Hematopoietic multipotent progenitor cell (in vitro differentiated cells): ENCODE results near the gene SLC6A8. TPM values are rescaled to one million over a fixed set of nuclear protein-coding genes. Genes with fewer than 3 reads are reported as not detected.
"Not testable (repeated sequence)": the region's sequence is repeated elsewhere in the genome, so short reads cannot be mapped to it uniquely, and the experiment has no call there.

Source experiments
- DNase-seq, 3 donors: peaks; one replicate each; pipeline ENCODE4 v3.0.0-alpha.2; 2011 to 2015; ENCODE audit warnings: low read depth in 2 of 3, low spot score in 2 of 3
- small RNA-seq: library from RNA; depleted of rRNA; stranded (forward); fragments of <200 nt; gene quantifications from one replicate; pipeline ENCODE3, GENCODE V24; 2012
- total RNA-seq: library from RNA; depleted of rRNA; stranded (reverse); fragments of >200 nt; gene quantifications from one replicate; pipeline ENCODE4 v1.2.3, GENCODE V29; 2012

Gene SLC6A8
- total RNA-seq, 1 donor = 2.2 TPM

GRCh38 chrX:153743468-153744209 is 55.9 kb downstream of the SLC6A8 start:
- DNase-seq = not testable (repeated sequence)

DNA sequence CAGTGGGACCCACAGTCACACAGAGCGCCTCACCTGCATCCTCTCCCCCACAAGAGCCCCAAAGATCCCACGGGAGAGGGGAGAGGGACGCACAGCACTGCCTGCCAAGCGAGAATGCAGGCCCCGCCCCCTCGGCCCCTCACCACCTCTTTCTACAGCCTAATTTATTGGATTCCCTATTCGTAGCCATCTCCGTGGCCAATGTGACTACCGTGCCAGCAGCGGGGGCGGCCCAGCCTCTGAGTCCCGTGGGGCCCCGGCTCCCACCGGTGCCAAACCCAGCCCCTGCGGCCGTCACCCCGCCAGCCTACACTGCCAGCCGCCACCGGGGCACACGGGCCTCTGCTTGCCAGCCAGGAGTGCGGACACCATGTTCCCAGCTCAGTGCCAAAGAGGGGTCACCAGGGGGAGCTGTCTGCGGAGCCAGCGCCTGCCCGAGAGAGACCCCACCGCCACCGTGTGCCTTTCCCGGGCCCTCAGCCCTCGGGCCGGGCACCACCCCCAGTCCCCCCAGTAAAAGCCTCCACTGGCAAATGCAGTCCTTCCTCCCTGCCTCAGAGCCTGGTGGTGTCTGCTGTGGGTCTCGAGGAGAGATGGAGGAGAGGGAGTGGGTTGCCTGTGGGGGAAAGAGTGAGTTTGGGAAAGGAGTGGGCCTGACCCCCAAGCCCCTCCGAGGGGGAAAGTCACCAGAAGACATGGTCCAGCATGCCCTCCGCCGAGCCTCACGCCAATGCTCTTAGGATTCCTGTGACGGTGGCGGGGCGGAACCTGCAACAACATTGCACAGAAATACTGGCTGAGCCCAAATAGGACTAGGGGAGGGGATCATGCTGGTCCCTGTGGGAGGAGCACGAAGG is 56.7 kb downstream of the SLC6A8 start:
- DNase-seq = peak in 1 of 3 donors; percentile 35

DNA sequence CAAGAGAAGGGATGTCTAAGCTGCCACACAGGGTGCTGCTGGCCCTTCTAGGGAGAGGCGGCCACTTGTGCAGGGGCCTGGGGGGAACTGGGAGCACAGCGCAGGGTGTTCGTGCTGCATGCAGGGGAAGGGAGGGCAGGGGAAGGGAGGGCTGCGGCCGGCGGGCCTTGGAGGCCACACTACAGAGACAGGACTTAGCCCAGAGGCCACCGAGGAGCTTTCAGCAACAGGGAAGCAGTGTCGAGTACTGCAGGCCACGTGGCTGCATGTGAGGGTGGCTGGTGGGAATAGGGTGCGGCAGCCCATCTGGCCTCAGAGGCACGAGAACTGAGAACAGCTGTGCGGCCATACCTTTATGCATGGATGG is 57.3 kb downstream of the SLC6A8 start:
- not testable (repeated sequence) for DNase-seq

Small RNA genes within 50 kb of the gene (small RNA-seq; reads per million reads assigned to genes)
- not detected for gene RN7SL687P

Other genes with a start within 250 kb of the SLC6A8 start
- 4.3 TPM for gene TREX2, start 241.9 kb upstream of the SLC6A8 start, total RNA-seq
- gene HAUS7, start 217.3 kb upstream of the SLC6A8 start, total RNA-seq = 13.5 TPM
- not detected for gene BGN, start 192.9 kb upstream of the SLC6A8 start, total RNA-seq
- not detected for gene ATP2B3, start 170.3 kb upstream of the SLC6A8 start, total RNA-seq
- gene CCNQ, start 88.8 kb upstream of the SLC6A8 start, total RNA-seq = 32.3 TPM
- not detected for gene DUSP9, start 40.7 kb upstream of the SLC6A8 start, total RNA-seq
- gene PNCK, start 14.1 kb upstream of the SLC6A8 start, total RNA-seq = not detected
- 107 TPM for gene BCAP31, start 36.5 kb downstream of the SLC6A8 start, total RNA-seq
- gene ABCD1, start 36.9 kb downstream of the SLC6A8 start, total RNA-seq = 17.2 TPM
- 0.54 TPM for gene PLXNB3, start 76.3 kb downstream of the SLC6A8 start, total RNA-seq
- gene SRPK3, start 93.1 kb downstream of the SLC6A8 start, total RNA-seq = 0.27 TPM
- 117 TPM for gene IDH3G, start 106.4 kb downstream of the SLC6A8 start, total RNA-seq
- gene SSR4, start 106.7 kb downstream of the SLC6A8 start, total RNA-seq = 268 TPM
- gene PDZD4, start 142.6 kb downstream of the SLC6A8 start, total RNA-seq = under 0.01 TPM
- under 0.01 TPM for gene L1CAM, start 198.2 kb downstream of the SLC6A8 start, total RNA-seq
- gene AVPR2, start 216.7 kb downstream of the SLC6A8 start, total RNA-seq = under 0.01 TPM
- 242 TPM for gene ARHGAP4, start 238.3 kb downstream of the SLC6A8 start, total RNA-seq
- 37.4 TPM for gene NAA10, start 247.1 kb downstream of the SLC6A8 start, total RNA-seq